ENCODE results near the gene CRBN. TPM values are rescaled to one million over a fixed set of nuclear protein-coding genes. Genes with fewer than 3 reads are reported as not detected.

CRBN gene
- total RNA-seq, 1 donor from 2014 or later: 20.4 TPM

DNA sequence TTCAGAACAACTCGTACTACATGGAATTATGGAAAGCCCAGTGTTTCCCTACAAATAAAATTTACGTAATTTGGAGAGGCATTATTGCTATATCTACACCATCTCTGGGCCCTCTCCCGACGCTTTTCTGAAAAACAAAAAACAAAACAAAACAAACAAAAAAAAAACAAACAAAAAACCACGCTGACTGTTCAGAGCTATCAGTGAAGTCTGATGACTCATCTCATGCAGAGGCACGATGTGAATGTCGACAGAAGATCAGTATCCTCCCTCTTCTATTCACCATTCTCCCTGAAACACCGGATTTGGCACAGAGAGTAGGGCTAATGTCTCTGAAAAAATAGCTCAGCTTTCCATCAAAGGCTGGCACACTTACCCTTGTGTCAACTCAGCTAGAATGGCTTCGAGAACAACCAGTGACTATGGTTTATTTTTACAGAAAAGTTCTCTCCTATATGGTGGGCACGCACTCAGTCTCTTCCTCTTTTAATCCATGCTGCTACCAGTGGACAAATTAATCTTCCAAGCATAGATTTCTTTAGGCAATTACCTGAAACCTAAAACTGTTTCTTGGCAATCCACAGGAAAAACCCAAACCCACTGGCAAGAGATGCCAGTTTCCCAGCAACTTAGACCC is 1.5 kb downstream of the CRBN start:
- DNase-seq (ENCODE audit: low spot score) (no peak), ATAC-seq (no peak)

DNA sequence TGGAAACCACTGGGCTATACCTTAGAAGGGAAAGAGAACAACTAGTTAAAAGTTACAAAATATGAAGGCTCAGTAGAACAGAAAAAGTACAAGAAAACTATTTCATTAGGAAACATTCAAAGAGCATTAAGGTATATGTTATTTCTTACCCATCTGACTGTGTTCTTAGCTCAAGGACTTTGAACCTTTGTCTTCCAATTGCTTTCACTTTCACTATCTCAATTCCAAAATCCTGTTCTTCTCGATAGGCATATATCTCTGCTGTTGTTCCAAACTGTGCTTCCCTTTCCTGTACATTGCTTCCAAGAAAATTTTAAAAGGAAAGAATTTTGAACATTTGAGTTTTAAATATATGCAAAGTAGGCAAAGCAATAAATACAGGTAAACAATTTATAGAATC is 6.9 kb downstream of the CRBN start:
- DNase-seq (ENCODE audit: low spot score) (no peak), ATAC-seq (peak; percentile 89)

DNA sequence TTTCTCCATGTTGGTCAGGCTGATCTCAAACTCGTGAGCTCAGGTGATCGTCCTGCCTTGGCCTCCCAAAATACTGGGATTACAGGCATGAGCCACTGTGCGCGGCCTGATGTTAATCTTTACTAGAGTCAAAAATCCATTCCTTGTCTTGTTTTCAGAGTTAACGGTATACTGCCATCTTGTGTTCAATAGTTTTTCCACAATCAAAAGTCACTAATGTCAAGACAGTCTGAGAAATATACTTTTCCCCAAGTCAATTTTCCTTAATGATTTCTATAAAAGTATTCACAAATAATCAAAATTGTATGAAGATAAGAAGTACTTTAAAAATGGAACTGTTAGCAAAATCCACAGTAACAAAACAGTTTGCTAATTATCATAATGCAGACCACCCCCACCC is 8.5 kb downstream of the CRBN start:
- no peak for DNase-seq (ENCODE audit: low spot score)
- ATAC-seq: peak; percentile 70

- DNase-seq (ENCODE audit: low spot score): no peak
- ATAC-seq: no peak
These were observed 13.8 kb downstream of the CRBN start for GRCh38 chr3:3165650-3166049.

- DNase-seq (ENCODE audit: low spot score) (no peak), ATAC-seq (no peak)
These were observed 14.2 kb downstream of the CRBN start for GRCh38 chr3:3165241-3165640.

DNA sequence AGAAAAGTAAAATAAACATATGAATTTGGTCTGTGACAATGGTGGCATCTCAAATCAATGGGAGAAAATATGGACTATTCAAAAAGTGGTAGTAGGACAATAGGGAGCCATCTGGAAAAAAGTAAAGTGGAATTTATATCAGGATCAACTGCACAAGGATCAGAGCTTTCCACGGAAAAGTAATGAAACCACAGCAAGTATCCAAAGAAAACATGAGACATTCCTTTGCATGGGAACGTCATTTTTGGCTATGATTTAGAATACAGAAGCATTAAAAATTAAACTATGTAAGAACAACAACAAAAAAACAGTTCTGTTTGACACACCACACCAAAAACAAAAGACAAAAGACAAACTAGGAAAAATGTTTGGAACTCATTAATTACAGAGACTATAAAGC is 18.7 kb downstream of the CRBN start:
- no peak for ATAC-seq
- no peak for DNase-seq (ENCODE audit: low spot score)

DNA sequence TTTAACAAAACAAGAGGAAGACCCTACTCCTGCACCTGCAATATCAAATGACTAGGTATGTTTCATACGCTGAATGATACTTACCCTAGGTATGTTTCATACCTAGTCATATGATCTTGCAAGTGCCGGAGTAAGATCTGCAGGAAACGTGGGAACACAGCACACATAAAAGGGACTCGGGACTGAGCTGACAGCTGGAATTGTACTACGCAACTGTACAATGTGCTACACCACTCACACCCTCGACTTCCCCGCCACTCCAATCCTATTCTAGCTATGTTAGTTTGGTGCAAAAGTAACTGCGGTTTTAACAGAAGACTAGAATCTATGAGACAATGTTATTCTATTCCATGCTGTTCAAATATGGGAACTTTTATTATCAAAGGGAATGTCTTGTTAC is 22.0 kb downstream of the CRBN start:
- ATAC-seq (no peak), DNase-seq (ENCODE audit: low spot score) (no peak)

- DNase-seq (ENCODE audit: low spot score) (no peak), ATAC-seq (no peak)
These were observed 24.4 kb downstream of the CRBN start for GRCh38 chr3:3154879-3155610.

DNA sequence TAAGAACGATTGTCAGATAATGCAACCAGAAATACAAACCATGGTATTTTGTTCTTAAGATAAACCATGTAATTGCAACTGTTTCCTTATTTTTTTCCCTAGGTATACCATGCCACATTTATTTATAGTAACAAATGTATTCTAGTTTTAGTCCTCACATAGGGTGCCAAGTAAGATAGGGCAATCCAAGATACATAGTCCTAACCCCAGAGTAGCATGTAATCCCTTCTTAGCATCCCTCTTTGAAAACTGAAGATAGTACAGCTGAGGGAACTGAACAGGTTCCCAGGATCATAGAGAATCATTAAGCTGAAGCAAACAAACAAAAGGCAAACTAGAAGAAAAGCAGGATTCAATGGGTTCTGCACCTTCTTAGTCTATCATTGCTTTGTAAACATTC is 28.0 kb downstream of the CRBN start:
- DNase-seq (ENCODE audit: low spot score): no peak
- no peak for ATAC-seq

DNA sequence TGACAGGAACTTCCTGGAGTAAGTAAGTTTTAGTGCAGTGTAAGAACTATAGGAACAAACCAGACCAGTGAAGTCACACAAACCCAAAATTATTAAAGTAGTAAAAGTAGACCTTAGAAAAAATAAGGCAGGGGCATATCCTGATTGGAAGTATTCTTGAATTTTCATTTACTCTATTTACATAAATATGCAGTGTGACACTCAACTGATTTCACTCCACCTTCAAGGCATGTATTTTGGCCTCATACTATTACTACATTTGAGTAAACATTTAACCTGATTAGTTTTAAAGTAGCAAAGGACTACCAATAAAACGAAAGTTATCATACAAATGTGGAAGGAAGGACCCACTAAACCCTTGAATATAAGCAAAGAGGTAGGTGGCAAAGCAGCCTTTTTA is 29.9 kb downstream of the CRBN start:
- DNase-seq (ENCODE audit: low spot score): no peak
- ATAC-seq: no peak

- no peak for DNase-seq (ENCODE audit: low spot score)
- no peak for ATAC-seq
These were observed 33.7 kb downstream of the CRBN start for GRCh38 chr3:3145831-3146230.

DNA sequence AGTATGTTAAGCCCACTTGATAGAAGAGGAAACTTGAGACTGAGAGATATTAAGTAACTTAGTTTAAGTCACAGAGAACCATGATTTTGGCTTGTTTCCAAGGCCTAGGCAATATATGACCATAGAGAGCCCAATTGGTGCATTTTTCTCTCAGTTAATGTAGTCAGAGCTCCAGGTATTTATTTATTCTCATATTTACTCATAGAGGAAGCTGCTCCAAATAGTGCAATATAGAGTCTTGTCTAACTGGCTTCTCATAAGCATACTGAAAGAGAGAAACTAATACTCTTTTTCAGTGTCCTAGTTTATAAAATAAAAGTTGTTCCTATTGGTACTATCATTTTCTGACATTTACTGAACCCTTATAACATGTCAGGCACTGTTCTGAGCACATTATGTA is 37.6 kb downstream of the CRBN start:
- ATAC-seq (no peak), DNase-seq (ENCODE audit: low spot score) (no peak)

DNA sequence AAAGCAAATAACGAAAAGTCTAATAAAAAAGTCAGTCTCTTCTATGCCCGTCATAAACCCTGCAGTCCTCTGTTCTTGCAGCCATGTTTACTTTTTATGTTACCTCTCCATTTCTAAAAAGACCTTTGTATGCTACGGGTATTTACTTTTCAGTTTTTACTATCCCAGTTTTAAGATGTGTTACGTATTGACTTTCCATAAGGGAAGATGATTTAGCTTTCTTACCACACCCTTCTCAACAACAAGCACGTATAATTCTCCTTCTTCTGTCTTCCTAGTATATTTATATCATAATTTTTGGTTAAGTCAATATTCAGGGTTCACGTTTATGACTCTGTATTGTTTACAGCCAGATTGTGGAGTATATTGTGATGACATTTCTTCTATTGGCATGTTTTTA is 42.0 kb downstream of the CRBN start:
- no peak for DNase-seq (ENCODE audit: low spot score)
- no peak for ATAC-seq

DNA sequence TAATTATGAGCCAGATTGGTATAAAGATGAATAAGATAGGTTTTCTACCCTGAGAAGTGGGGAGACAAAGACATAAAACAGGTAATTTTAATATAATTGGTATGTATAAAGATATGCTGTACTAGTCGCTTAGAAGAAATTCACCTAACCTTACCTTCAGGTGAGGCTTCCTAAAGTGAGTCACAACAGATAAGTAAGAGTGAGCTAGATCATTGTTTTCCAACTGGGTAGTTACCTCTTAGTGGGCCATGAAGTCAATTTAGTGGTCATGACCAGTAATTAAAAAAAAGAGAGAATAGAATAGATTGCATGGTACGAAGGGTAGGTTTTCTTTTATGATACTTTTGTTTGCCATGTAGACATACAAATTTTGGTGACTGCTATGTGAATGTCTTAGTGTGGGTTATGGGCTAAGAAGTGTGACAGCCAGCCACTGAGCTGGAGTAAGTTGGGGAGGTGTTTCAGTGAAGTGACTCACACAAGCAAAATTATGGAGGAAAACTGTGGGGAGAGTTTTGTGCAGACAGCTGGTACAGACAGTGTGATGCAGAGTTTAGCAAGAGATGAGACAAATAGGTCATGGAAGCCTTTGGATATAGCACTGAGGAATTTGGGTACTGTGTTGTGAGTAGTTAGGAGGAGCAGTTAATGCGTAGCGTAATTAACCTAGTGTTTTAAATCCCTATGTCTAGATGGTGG is 44.6 kb downstream of the CRBN start:
- ATAC-seq: no peak

DNA sequence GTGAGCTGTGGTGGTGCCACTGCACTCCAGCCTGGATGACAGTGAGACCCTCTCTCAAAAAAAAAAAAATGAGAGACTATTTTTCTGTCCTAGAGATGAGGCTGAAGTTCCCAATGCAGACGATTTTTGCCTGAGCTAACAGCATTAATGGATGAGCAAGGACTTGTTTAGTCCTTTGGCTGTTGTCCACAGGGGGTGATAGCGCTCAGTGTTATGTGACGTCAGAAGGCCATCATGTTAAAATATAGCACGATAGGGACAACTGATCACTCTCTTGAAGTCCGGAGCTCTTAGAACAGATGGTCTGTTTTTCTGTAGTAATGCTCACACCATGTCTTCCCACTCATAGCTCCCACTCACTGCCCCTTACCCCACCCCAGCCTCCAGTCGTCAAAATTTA is 46.0 kb downstream of the CRBN start:
- ATAC-seq (no peak), DNase-seq (ENCODE audit: low spot score) (no peak)

More for the DNA sequence above, 44.6 kb downstream of the CRBN start:
- DNase-seq (ENCODE audit: low spot score): no peak

DNA sequence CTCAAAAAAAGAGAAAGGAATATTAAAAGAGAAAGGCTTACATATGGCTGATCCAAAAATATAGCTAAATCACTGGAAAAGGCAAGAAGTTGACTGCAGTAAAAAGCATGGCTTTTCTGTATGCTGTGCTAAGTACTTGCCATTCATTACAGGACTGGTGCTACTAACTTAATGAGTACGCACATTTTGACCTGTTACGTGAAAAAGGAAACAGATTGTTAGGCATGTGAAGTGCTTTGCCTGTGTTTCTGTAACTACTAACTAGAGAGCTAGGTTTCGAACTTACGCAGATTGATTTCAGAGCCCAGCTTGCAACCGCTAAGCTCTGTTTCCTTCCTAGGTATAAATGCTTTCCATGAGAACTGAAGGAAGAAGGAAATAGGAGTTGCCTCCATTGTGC is 49.9 kb downstream of the CRBN start:
- DNase-seq (ENCODE audit: low spot score) (no peak), ATAC-seq (no peak)

DNA sequence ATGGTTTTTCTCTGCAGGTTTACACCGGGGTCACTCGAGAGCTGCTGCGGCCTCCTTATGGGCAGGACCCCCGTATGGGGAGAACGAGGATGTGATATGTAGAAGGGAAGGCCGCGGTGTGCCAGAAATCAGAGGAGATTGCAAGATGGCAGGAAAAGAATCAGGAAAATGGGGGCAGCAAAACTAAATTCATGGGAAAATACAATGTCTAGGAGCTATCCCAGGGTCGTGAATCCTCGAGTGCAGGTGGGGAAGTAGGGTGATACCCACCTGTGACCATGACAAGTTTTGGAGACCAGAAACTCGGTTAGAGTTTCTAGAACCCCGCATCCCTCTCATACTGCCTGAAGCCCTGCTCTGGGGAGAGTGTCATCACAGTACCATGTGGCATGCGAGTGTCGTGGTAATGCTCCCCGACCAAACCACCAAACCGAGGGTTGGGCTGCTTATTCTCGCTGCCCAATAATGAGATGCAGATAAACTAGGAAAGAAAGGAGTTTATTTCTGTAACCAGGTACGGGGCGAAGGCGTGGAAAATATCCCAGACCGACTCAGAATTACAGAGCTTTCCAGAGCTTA is 52.0 kb downstream of the CRBN start:
- DNase-seq (ENCODE audit: low spot score): no peak
- no peak for ATAC-seq

GRCh38 chr3:3126477-3127431 is 52.7 kb downstream of the CRBN start, which contains the start of gene TRNT1:
Gene TRNT1, plus strand, starts transcription at chr3:3126940. Its CDS starts 2,101 bp downstream, at chr3:3129041.
- ATAC-seq (peak; percentile 99), DNase-seq (ENCODE audit: low spot score) (peak; percentile 96)

GRCh38 chr3:3125977-3126376 is 53.5 kb downstream of the CRBN start:
- ATAC-seq (no peak), DNase-seq (ENCODE audit: low spot score) (no peak)

DNA sequence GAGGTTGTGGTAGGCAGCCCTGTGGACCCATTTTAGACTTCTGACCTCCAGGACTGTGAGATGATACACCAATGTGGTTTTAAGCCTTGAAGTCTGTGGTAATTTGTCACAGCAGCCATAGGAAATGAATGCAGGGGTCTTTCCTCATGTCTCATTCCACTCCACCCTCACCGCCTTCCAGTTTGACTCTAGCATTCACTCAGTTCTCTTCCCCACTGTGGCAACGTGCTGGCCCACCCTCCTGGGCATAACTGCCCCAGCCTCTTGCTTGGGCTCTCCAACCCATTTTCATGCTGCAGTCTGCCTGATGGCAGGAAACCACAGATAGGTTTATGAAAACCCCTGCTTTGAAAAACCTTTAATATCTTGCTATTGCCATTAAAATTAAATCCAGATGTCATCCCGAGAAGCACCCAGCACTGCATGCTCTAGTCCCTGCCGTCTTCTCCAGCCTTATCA is 60.1 kb downstream of the CRBN start:
- DNase-seq (ENCODE audit: low spot score): no peak
- ATAC-seq: no peak

DNA sequence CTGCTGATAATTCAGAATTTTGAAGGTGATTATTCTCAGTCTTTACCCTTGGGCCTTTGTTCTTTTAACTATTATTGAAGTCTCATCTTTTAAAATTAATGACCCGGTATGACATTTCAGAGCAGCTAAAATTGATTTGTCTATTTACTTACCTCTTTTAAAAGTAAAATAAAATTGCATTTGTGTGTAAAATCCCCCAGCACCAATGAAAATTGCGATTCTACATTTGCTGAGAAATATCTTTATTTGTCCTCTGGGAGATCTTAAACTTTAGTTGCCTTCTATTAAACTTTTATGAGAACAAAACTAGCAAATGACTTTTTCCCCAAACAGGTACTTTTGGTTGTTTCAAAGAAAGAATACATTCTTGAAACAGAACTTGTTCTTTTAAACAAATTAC is 61.8 kb downstream of the CRBN start:
- ATAC-seq (no peak), DNase-seq (ENCODE audit: low spot score) (no peak)
